COLO668 (cell line): ENCODE measurements around the gene CCDC27.

Source experiments
- DNase-seq: peaks from one replicate; lab custom pipeline; 2025; ENCODE audit not compliant: unreplicated experiment; lab: John Stamatoyannopoulos, UW

The CCDC27 gene

DNA sequence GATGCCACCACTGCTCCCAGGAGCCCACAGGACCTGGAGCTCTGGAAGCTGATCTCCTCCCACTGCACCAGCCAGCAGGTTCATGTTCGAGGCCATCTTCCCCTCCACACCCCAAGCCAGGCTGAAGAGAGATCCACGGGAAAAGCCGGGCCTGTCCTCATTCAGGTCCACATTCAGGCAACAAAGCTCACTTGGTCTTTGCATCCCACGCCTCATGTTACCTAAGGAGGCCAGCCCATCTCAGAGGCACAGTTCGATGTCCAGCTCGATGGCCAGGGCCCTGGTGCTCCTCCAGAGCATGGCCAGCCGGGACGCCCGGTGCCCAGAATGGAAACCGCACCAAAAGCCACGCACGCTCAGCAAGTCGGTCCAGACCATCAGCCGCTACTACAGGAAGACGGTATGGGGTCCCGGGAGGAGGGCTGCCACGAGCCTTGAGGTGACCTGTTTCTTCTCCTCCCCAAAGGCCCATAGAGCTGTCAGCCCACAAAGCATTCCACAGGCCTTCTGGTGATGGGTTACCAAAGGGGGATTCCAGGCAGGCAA lies at the start of gene CCDC27:
TSS of gene CCDC27 (plus strand) at position 51 of the 546 bp plus-strand sequence. CDS start at position 83, 32 bp downstream.
- no peak for DNase-seq

DNA sequence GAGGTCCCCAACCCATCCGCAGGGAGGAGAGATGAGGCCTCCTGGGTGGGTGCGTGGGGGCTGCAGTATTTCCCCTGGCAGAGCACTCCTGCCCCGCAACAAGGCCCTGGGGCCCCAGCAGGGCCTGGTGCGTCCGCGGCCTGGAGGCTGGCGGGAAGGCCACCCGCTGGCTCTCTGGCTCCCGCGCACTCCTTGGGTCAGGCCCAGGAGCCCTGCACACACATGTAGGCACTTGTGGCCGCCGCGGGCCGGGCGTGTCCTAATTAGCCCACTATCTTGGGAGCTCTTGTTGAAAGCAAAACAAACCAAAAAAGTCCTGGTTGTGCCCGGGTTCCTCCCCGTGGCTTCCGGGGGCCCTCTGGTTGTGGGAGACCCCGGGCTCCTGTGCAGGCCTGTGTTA lies 49.7 kb upstream of the CCDC27 start:
- DNase-seq, result peak; percentile 43

DNA sequence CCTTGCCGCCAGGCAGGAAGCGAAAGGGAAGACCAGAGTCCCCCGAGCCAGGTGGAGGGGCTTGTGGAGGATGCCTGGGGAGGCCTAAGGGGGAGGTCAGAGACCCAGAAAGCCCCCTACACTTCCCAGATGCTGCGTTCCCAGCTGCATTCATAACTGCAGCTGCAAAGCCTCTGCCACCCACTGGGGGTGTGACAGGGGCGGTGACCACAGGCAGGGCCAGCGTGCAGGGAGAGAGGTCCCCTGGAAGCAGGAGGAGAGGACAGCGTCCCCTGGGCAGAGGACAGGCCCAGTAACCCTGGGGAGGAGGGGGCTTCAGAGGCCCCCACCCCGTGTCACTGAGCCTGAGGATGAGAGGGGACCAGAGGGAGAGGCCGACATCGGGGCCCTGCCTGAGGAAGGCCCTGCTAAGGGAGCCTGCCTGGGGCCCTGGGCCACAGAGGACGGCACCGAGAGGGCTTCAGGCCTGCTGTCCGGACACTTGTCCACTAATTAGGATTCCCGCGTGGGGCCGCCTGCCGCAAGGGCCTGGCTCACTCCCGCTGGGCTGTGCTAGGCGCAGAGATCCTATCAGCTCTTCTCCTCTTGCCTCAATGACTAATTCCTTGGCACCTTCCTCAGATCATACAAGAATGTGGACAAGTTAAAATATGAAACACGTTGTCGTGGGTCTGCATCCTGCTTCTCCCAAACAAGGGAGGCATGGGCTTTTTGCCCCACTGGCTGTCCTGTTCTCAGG lies 49.1 kb upstream of the CCDC27 start:
- no peak for DNase-seq

- DNase-seq, result no peak
Observed at GRCh38 chr1:3703786-3704371, 48.4 kb upstream of the CCDC27 start.

GRCh38 chr1:3705341-3705950 lies 46.8 kb upstream of the CCDC27 start:
- DNase-seq, result no peak

GRCh38 chr1:3706651-3707297 lies 45.5 kb upstream of the CCDC27 start:
- no peak for DNase-seq

GRCh38 chr1:3707298-3707938 lies 44.8 kb upstream of the CCDC27 start:
- no peak for DNase-seq

GRCh38 chr1:3707939-3708328 lies 44.3 kb upstream of the CCDC27 start:
- DNase-seq, result no peak

- DNase-seq, result no peak
Observed at GRCh38 chr1:3708791-3709190, 43.5 kb upstream of the CCDC27 start.

GRCh38 chr1:3710251-3710650 lies 42.0 kb upstream of the CCDC27 start:
- no peak for DNase-seq

DNA sequence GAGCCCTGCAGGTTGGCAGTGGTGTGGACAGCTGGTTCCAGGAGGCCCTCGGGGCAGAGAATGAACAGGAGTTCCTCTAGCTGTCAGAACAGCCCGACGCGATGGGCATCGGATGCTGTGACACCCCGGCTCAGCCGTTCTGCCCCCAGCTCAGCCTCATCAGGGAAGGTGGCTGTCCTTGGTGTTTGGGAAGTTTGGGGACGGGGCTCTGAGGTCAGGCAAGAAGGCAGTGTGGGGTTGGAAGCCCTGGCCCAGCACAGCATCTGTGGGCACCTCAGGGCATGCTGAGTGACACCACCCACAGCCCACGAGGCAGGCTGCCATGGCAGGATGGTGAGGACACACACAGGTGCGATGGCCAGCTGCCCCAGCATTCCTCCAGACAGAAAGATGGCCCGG lies 40.9 kb upstream of the CCDC27 start:
- DNase-seq, result no peak

- DNase-seq, result no peak
Observed at GRCh38 chr1:3711780-3712451, 40.3 kb upstream of the CCDC27 start.

DNA sequence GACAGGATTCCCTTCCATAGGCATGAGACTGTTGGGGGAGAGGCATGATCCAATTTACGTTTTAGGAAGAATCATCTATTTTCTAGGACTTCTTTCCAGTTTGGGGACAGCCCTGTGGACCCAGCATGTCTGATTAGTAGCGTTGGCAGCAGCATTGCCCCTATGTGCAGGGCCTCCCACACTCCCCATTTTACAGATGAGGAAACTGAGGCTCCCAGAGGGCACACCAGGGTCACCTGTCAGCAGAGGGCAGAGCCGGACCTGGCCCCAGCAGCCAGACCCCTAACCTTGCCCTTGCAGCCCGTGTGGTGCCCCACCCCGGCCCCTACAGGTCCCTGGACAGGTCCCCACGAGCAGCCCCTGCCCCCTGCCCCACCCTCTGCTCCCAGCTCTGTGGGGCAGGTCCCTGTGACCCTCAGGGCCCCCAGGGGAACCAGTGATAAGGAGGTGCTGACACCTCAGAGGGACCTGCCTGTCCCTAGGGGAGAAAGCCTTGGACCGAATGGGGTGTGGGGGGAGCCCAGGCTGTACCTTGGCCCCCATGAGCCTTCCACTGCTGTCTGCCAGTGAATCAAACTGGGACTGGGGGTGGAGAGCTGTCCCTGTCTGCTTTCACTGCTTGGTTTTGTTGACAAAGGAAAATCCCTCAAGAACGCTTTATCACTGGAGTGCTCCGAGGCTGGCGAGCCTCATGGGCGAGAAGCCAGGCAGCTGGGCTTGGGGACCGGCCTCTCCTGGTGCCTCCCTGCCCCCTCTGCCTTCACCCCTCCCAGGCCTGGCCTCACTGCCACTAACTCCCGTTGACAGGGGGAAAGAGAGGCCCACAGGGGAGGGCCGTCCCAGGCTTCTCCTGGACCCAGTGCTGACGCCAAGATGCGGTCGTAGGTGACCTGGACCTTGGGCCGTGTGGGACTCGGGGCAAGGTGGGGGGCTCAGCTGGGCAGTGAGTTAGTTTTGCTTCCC lies 39.4 kb upstream of the CCDC27 start:
- peak; percentile 50 for DNase-seq

DNA sequence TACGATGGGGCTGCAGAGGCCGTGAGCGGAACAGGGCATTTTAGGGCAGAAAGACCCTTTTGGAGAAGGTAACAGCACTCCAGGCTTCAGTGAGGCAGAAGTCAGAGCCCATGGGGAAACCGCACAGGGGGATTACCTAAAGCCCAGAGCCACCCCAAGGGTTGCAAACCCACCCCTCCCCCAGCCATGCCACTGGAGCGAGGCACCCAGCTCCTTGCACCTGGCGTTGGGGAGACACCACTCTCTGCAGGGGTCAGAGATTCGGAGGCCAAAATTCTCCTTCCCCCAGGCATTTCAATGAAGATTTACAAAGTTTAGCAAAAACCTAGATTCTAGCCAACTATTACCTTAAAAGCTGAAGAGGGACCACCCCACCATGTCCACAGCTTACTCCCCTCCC lies 38.4 kb upstream of the CCDC27 start:
- DNase-seq, result no peak

GRCh38 chr1:3714284-3714741 lies 37.9 kb upstream of the CCDC27 start:
- DNase-seq, result no peak

DNA sequence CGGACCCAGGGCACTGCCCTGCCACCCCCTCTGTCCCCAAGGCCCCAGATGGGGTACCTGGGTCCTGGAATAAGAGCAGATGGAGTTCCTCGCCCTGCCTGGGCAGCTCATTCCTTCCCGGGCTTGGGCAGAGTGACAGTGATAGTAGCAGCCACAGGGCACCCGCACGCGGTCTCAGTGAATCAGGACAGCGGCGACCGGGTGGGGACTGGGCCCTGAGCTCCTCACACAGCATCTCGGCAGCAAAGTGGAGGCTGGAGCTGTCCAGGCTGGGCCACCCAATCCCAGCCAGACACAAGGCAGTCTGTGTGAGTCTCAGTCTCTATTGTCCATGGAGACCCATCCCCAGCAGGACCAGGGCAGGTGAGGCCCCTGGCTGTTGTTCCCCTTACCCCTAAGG lies 37.4 kb upstream of the CCDC27 start:
- no peak for DNase-seq

DNA sequence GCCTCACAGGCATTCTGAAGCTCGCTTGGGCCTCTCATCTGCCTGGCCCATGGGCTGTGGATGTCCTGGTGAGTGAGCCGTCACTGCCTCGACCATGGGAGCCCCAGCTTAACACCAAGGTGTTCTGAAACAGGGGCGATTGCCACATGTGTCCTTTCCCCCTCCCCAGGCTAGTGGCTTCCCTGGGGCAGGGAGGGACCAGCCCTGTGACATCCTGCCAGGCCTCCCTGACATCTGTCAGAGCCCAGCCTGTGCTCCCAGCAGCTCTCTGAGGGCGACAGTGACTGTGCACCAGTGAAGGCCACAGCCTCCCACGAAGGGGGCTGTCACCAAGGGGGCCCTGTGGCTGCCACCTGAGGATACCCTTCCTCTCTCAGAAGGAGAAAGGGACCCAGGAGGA lies 35.9 kb upstream of the CCDC27 start:
- no peak for DNase-seq

DNA sequence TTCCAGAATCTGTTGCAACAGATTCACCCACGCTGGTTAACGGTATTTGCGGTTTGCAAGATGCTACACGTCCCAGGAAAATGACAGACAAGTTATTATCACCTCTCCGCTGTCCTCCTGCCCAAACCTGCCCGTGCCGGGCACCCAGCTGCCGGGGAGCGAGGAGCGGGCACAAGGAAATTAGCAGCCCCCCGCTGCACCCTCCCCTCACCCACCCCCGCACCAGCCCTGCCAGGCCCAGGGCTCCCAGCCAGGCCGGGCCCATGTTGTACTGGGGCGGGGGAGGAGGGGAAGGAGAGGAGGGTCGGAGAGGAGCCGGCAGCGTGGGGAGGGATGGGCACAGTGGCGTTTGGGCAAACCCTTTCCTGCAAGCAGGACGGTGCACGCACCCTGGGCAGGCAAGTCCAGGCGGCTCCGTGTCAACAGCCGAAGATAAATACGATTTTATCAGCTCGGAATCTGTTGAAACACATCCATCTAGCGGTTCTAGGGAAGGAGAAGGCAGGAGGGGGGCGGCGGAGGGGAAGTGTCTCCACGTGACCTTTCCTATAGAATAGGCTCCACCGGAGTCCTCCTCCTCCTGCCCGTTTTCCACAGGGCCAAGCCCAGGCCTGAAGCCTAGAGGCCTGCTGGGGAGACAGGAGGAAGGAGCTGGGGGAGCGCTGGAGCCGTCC lies 35.1 kb upstream of the CCDC27 start:
- peak; percentile 79 for DNase-seq
